Retinal pigment epithelial cell (primary cell): ENCODE results near the gene PLRG1.
A peak's percentile ranks its signal among the peaks of the same experiment; 100 is the strongest.

Source experiments
- DNase-seq: peaks from one replicate; pipeline ENCODE4 v3.0.0-alpha.2; 2010; ENCODE audit warnings: low read depth
- H3K4me3 ChIP-seq: 2 replicates; pipeline ENCODE4 v1.5.1; 2011; ENCODE audit warnings: mild to moderate bottlenecking, low read length, control low read depth, moderate library complexity
- CTCF ChIP-seq: conservative IDR thresholded peaks from 2 replicates; pipeline ENCODE4 v1.5.1; 2011; ENCODE audit warnings: low read depth, low read length, control low read depth, inconsistent platforms

PLRG1 gene

DNA sequence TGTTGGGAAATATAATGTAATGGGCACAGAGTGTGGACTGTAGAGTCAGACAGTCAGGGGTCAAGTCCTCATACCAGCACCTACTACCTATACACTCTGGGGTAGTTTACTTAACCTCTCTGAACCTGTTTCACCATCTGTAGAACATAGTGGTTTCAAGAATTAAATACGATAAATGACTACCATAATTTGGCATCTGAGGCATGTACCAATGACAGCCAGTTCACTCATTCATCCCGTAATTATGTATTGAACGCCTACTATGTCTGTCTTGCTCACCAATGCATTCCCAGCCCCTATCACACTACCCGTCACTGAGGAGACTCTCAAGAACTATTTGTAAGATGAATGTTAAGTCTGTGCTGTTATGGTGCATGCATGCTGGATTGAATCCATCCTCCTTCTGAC, 10.6 kb upstream of the PLRG1 start:
- DNase-seq, result peak; percentile 49
- no peak for TF ChIP-seq CTCF

GRCh38 chr4:154560419-154560801, 10.2 kb upstream of the PLRG1 start:
- H3K4me3 ChIP-seq, result no peak overlapping the region
- TF ChIP-seq CTCF, result no peak
- DNase-seq, result no peak

More for the DNA sequence above, 10.6 kb upstream of the PLRG1 start:
- no peak overlapping the region for H3K4me3 ChIP-seq

- no peak for DNase-seq
- peak; percentile 69 for TF ChIP-seq CTCF
- H3K4me3 ChIP-seq, result no peak overlapping the region
Measured at GRCh38 chr4:154559494-154560418, 9.6 kb upstream of the PLRG1 start.

DNA sequence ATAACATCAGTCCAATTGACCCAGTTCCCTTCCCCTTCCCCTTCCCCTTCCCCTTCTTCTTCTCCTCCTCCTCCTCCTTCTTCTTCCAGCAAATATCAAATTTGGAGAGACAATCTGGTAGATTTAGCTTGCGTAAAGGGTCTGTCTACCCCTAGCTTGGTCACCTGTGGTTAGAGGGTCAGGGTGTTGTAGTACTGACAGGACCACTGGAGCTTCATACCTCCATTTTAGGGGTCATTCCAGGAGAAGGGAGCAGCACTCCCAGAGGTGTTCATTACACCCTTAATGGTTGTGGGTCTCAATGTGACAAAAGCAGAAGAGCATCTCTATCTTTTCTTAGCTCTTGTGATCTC, 8.9 kb upstream of the PLRG1 start:
- DNase-seq, result no peak
- H3K4me3 ChIP-seq, result no peak overlapping the region
- no peak for TF ChIP-seq CTCF

- peak; percentile 88 for TF ChIP-seq CTCF
- no peak overlapping the region for H3K4me3 ChIP-seq
- peak; percentile 52 for DNase-seq
Measured at GRCh38 chr4:154551872-154552686, 1.9 kb upstream of the PLRG1 start.

DNA sequence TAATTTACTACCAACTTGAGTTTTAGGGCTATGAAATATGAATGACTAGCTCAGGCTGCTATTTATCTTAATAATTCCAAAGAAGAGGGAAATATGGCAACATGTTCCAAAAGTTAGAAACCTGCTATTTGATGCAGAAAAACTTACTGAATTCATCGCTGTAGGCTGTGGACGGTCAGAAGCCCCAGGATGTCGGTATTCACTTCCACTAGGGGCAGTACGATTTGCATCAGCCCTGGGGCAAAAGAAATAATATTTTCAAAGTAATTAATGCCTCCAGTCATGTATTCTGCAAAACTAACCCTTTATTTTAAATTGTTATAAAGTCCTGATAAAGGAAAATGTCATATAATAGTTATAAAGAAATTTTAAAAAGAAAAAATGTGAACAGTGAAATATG, 4.5 kb downstream of the PLRG1 start:
- DNase-seq, result no peak
- no peak overlapping the region for H3K4me3 ChIP-seq
- peak; percentile 37 for TF ChIP-seq CTCF
